ENCODE measurements around the gene TEX51.

The TEX51 gene

GRCh38 chr2:126878601-126879000 is 20.1 kb upstream of the TEX51 start:
- Histone ChIP-seq H3K36me3 (ENCODE audit: control insufficient read depth in 1 of 2, insufficient read depth in 2 of 2, low read length in 2 of 2) (no peaks in the 10 kb centered on the region), H3K27ac (ENCODE audit: low read length) (no peak overlapping the region), H3K4me1 (ENCODE audit: control insufficient read depth in 1 of 2, insufficient read depth in 2 of 2, low read length in 2 of 2) (no peaks in the 10 kb centered on the region)

GRCh38 chr2:126879348-126880298 is 19.1 kb upstream of the TEX51 start:
- H3K4me3 ChIP-seq (ENCODE audit: low read depth in 1 of 2, low read length in 2 of 2), result no peak overlapping the region
- H3K9me3 ChIP-seq (ENCODE audit: control insufficient read depth in 1 of 2, low read length in 2 of 2), result peaks cover 0 to 12% of the 10 kb centered on the region in 2 donors
- H3K4me1 ChIP-seq (ENCODE audit: control insufficient read depth in 1 of 2, insufficient read depth in 2 of 2, low read length in 2 of 2), result no peaks in the 10 kb centered on the region
- H3K36me3 ChIP-seq (ENCODE audit: control insufficient read depth in 1 of 2, insufficient read depth in 2 of 2, low read length in 2 of 2), result no peaks in the 10 kb centered on the region
- H3K27me3 ChIP-seq (ENCODE audit: low read depth, low read length), result no peaks in the 10 kb centered on the region
- H3K27ac ChIP-seq (ENCODE audit: low read length), result no peak overlapping the region

More at GRCh38 chr2:126878601-126879000, 20.1 kb upstream of the TEX51 start:
- Histone ChIP-seq H3K4me3 (ENCODE audit: low read depth in 1 of 2, low read length in 2 of 2) (no peak overlapping the region), H3K27me3 (ENCODE audit: low read depth, low read length) (no peaks in the 10 kb centered on the region), H3K9me3 (ENCODE audit: control insufficient read depth in 1 of 2, low read length in 2 of 2) (peaks cover 0 to 18% of the 10 kb centered on the region in 2 donors)

- Histone ChIP-seq H3K27ac (ENCODE audit: low read length) (no peak overlapping the region), H3K36me3 (ENCODE audit: control insufficient read depth in 1 of 2, insufficient read depth in 2 of 2, low read length in 2 of 2) (no peaks in the 10 kb centered on the region), H3K4me3 (ENCODE audit: low read depth in 1 of 2, low read length in 2 of 2) (no peak overlapping the region), H3K9me3 (ENCODE audit: control insufficient read depth in 1 of 2, low read length in 2 of 2) (peaks cover 0 to 5% of the 10 kb centered on the region in 2 donors), H3K4me1 (ENCODE audit: control insufficient read depth in 1 of 2, insufficient read depth in 2 of 2, low read length in 2 of 2) (peaks cover 0 to under 1% of the 10 kb centered on the region in 2 donors), H3K27me3 (ENCODE audit: low read depth, low read length) (no peaks in the 10 kb centered on the region)
Observed at GRCh38 chr2:126880324-126880723, 18.4 kb upstream of the TEX51 start.

- H3K4me3 ChIP-seq (ENCODE audit: low read depth in 1 of 2, low read length in 2 of 2), result no peak overlapping the region
- H3K27me3 ChIP-seq (ENCODE audit: low read depth, low read length), result no peaks in the 10 kb centered on the region
- peaks cover 0 to 5% of the 10 kb centered on the region in 2 donors for H3K4me1 ChIP-seq (ENCODE audit: control insufficient read depth in 1 of 2, insufficient read depth in 2 of 2, low read length in 2 of 2)
- no peak overlapping the region for H3K27ac ChIP-seq (ENCODE audit: low read length)
- no peaks in the 10 kb centered on the region for H3K36me3 ChIP-seq (ENCODE audit: control insufficient read depth in 1 of 2, insufficient read depth in 2 of 2, low read length in 2 of 2)
- peaks cover 0 to under 1% of the 10 kb centered on the region in 2 donors for H3K9me3 ChIP-seq (ENCODE audit: control insufficient read depth in 1 of 2, low read length in 2 of 2)
Observed at GRCh38 chr2:126880817-126881216, 17.9 kb upstream of the TEX51 start.

- Histone ChIP-seq H3K9me3 (ENCODE audit: control insufficient read depth in 1 of 2, low read length in 2 of 2) (no peaks in the 10 kb centered on the region), H3K4me1 (ENCODE audit: control insufficient read depth in 1 of 2, insufficient read depth in 2 of 2, low read length in 2 of 2) (peaks cover 0 to 10% of the 10 kb centered on the region in 2 donors), H3K27me3 (ENCODE audit: low read depth, low read length) (no peaks in the 10 kb centered on the region), H3K27ac (ENCODE audit: low read length) (no peak overlapping the region), H3K4me3 (ENCODE audit: low read depth in 1 of 2, low read length in 2 of 2) (no peak overlapping the region), H3K36me3 (ENCODE audit: control insufficient read depth in 1 of 2, insufficient read depth in 2 of 2, low read length in 2 of 2) (no peaks in the 10 kb centered on the region)
Observed at GRCh38 chr2:126881591-126881990, 17.1 kb upstream of the TEX51 start.

- H3K27ac ChIP-seq (ENCODE audit: low read length), result no peak overlapping the region
- no peaks in the 10 kb centered on the region for H3K9me3 ChIP-seq (ENCODE audit: control insufficient read depth in 1 of 2, low read length in 2 of 2)
- H3K4me3 ChIP-seq (ENCODE audit: low read depth in 1 of 2, low read length in 2 of 2), result no peak overlapping the region
- no peaks in the 10 kb centered on the region for H3K36me3 ChIP-seq (ENCODE audit: control insufficient read depth in 1 of 2, insufficient read depth in 2 of 2, low read length in 2 of 2)
- no peaks in the 10 kb centered on the region for H3K27me3 ChIP-seq (ENCODE audit: low read depth, low read length)
- H3K4me1 ChIP-seq (ENCODE audit: control insufficient read depth in 1 of 2, insufficient read depth in 2 of 2, low read length in 2 of 2), result peaks cover 0 to 10% of the 10 kb centered on the region in 2 donors
Observed at GRCh38 chr2:126882181-126882580, 16.5 kb upstream of the TEX51 start.

GRCh38 chr2:126882736-126883665 is 15.7 kb upstream of the TEX51 start:
- Histone ChIP-seq H3K27ac (ENCODE audit: low read length) (no peak overlapping the region), H3K9me3 (ENCODE audit: control insufficient read depth in 1 of 2, low read length in 2 of 2) (no peaks in the 10 kb centered on the region), H3K4me3 (ENCODE audit: low read depth in 1 of 2, low read length in 2 of 2) (no peak overlapping the region), H3K36me3 (ENCODE audit: control insufficient read depth in 1 of 2, insufficient read depth in 2 of 2, low read length in 2 of 2) (no peaks in the 10 kb centered on the region), H3K27me3 (ENCODE audit: low read depth, low read length) (no peaks in the 10 kb centered on the region), H3K4me1 (ENCODE audit: control insufficient read depth in 1 of 2, insufficient read depth in 2 of 2, low read length in 2 of 2) (peaks cover 0 to 10% of the 10 kb centered on the region in 2 donors)

GRCh38 chr2:126883666-126884040 is 15.0 kb upstream of the TEX51 start:
- Histone ChIP-seq H3K27me3 (ENCODE audit: low read depth, low read length) (no peaks in the 10 kb centered on the region), H3K9me3 (ENCODE audit: control insufficient read depth in 1 of 2, low read length in 2 of 2) (no peaks in the 10 kb centered on the region), H3K4me1 (ENCODE audit: control insufficient read depth in 1 of 2, insufficient read depth in 2 of 2, low read length in 2 of 2) (peaks cover 0 to 10% of the 10 kb centered on the region in 2 donors), H3K27ac (ENCODE audit: low read length) (no peak overlapping the region), H3K4me3 (ENCODE audit: low read depth in 1 of 2, low read length in 2 of 2) (no peak overlapping the region), H3K36me3 (ENCODE audit: control insufficient read depth in 1 of 2, insufficient read depth in 2 of 2, low read length in 2 of 2) (no peaks in the 10 kb centered on the region)

GRCh38 chr2:126884861-126885750 is 13.6 kb upstream of the TEX51 start:
- peaks cover 0 to 10% of the 10 kb centered on the region in 2 donors for H3K4me1 ChIP-seq (ENCODE audit: control insufficient read depth in 1 of 2, insufficient read depth in 2 of 2, low read length in 2 of 2)
- no peaks in the 10 kb centered on the region for H3K36me3 ChIP-seq (ENCODE audit: control insufficient read depth in 1 of 2, insufficient read depth in 2 of 2, low read length in 2 of 2)
- H3K27ac ChIP-seq (ENCODE audit: low read length), result no peak overlapping the region
- H3K27me3 ChIP-seq (ENCODE audit: low read depth, low read length), result no peaks in the 10 kb centered on the region
- peak overlapping the region in 1 of 2 donors; percentile 57 for H3K4me3 ChIP-seq (ENCODE audit: low read depth in 1 of 2, low read length in 2 of 2)
- H3K9me3 ChIP-seq (ENCODE audit: control insufficient read depth in 1 of 2, low read length in 2 of 2), result no peaks in the 10 kb centered on the region

- no peaks in the 10 kb centered on the region for H3K36me3 ChIP-seq (ENCODE audit: control insufficient read depth in 1 of 2, insufficient read depth in 2 of 2, low read length in 2 of 2)
- H3K27me3 ChIP-seq (ENCODE audit: low read depth, low read length), result no peaks in the 10 kb centered on the region
- no peak overlapping the region for H3K27ac ChIP-seq (ENCODE audit: low read length)
- no peaks in the 10 kb centered on the region for H3K9me3 ChIP-seq (ENCODE audit: control insufficient read depth in 1 of 2, low read length in 2 of 2)
- peak overlapping the region; percentile 21 to 57 for H3K4me3 ChIP-seq (ENCODE audit: low read depth in 1 of 2, low read length in 2 of 2)
- H3K4me1 ChIP-seq (ENCODE audit: control insufficient read depth in 1 of 2, insufficient read depth in 2 of 2, low read length in 2 of 2), result peaks cover 0 to 10% of the 10 kb centered on the region in 2 donors
Observed at GRCh38 chr2:126885751-126886210, 12.9 kb upstream of the TEX51 start.
